GM23338 (cell line): ENCODE measurements around the gene RPS15. TPM values are rescaled to one million over a fixed set of nuclear protein-coding genes. Genes with fewer than 3 reads are reported as not detected.

Experiments
- CREB1 ChIP-seq: fragments of 250-450 bp; sonication (Bioruptor Pico); IDR thresholded peaks from 2 replicates; pipeline ENCODE4 v1.5.0; 2020; ENCODE audit warnings: low read depth, mild to moderate bottlenecking, moderate library complexity
- EZH2 ChIP-seq: fragments of 200-600 bp; sonication (generic); IDR thresholded peaks from one replicate; pipeline ENCODE4 v1.8.0; 2017; ENCODE audit warnings: antibody characterized with exemption, mild to moderate bottlenecking, low read depth; ENCODE audit not compliant: unreplicated experiment
- EZH2phosphoT487 ChIP-seq: fragments of 200-600 bp; sonication (generic); IDR thresholded peaks from one replicate; pipeline ENCODE4 v1.8.1; 2018; ENCODE audit warnings: antibody characterized with exemption; ENCODE audit not compliant: unreplicated experiment
- JUNB ChIP-seq: IDR thresholded peaks from one replicate; pipeline ENCODE4 v1.6.1; 2016; ENCODE audit warnings: antibody characterized with exemption; ENCODE audit not compliant: unreplicated experiment
- NANOG ChIP-seq: IDR thresholded peaks from 2 replicates; pipeline ENCODE4 v1.6.1; 2016; ENCODE audit warnings: antibody characterized with exemption, borderline replicate concordance
- STAT1 ChIP-seq: IDR thresholded peaks from one replicate; pipeline ENCODE4 v1.6.1; 2016; ENCODE audit warnings: antibody characterized with exemption; ENCODE audit not compliant: unreplicated experiment
- ZNF331 ChIP-seq: fragments of 250-450 bp; sonication (Bioruptor Pico); IDR thresholded peaks from 2 replicates; pipeline ENCODE4 v1.5.0; 2020; ENCODE audit warnings: low read depth, mild to moderate bottlenecking, moderate library complexity
- polyA plus RNA-seq: library from polyadenylated mRNA; unstranded; fragments of >200 nt; fragmentation: Nextera tagmentation; extraction: Ambion mirVana; gene quantifications from 2 replicates; pipeline ENCODE4 v1.2.1, GENCODE V29; 2016
- total RNA-seq: library from RNA; depleted of rRNA; stranded (reverse); fragments of >200 nt; shearing (Covaris generic); gene quantifications from 2 replicates; pipeline ENCODE4 v1.2.3, GENCODE V29; 2014
- TF ChIP-seq, protein P1 (sequence below): fragments of 250-450 bp; sonication (Bioruptor Pico); IDR thresholded peaks from 2 replicates; pipeline ENCODE4 v1.5.0; 2020; ENCODE audit warnings: mild to moderate bottlenecking, moderate library complexity
- TF ChIP-seq, protein P2 (sequence below), 2 experiments: fragments of 200-600 bp in 1 of 2; sonication (generic) in 1 of 2; conservative IDR thresholded peaks; 2 replicates each; pipeline versions ENCODE4 v1.5.1 to v1.6.1; 2016 to 2017; ENCODE audit warnings: antibody characterized with exemption in 2 of 2, low read depth in 2 of 2, mild to moderate bottlenecking in 2 of 2, moderate library complexity in 1 of 2
- TF ChIP-seq, protein P3 (sequence below): IDR thresholded peaks from 2 replicates; pipeline ENCODE4 v1.6.1; 2016; ENCODE audit warnings: antibody characterized with exemption

The RPS15 gene
- total and polyA plus RNA-seq, 2 experiments from 2014 or later, result 2,953 to 3,861 TPM

- TF ChIP-seq, protein P1, sequence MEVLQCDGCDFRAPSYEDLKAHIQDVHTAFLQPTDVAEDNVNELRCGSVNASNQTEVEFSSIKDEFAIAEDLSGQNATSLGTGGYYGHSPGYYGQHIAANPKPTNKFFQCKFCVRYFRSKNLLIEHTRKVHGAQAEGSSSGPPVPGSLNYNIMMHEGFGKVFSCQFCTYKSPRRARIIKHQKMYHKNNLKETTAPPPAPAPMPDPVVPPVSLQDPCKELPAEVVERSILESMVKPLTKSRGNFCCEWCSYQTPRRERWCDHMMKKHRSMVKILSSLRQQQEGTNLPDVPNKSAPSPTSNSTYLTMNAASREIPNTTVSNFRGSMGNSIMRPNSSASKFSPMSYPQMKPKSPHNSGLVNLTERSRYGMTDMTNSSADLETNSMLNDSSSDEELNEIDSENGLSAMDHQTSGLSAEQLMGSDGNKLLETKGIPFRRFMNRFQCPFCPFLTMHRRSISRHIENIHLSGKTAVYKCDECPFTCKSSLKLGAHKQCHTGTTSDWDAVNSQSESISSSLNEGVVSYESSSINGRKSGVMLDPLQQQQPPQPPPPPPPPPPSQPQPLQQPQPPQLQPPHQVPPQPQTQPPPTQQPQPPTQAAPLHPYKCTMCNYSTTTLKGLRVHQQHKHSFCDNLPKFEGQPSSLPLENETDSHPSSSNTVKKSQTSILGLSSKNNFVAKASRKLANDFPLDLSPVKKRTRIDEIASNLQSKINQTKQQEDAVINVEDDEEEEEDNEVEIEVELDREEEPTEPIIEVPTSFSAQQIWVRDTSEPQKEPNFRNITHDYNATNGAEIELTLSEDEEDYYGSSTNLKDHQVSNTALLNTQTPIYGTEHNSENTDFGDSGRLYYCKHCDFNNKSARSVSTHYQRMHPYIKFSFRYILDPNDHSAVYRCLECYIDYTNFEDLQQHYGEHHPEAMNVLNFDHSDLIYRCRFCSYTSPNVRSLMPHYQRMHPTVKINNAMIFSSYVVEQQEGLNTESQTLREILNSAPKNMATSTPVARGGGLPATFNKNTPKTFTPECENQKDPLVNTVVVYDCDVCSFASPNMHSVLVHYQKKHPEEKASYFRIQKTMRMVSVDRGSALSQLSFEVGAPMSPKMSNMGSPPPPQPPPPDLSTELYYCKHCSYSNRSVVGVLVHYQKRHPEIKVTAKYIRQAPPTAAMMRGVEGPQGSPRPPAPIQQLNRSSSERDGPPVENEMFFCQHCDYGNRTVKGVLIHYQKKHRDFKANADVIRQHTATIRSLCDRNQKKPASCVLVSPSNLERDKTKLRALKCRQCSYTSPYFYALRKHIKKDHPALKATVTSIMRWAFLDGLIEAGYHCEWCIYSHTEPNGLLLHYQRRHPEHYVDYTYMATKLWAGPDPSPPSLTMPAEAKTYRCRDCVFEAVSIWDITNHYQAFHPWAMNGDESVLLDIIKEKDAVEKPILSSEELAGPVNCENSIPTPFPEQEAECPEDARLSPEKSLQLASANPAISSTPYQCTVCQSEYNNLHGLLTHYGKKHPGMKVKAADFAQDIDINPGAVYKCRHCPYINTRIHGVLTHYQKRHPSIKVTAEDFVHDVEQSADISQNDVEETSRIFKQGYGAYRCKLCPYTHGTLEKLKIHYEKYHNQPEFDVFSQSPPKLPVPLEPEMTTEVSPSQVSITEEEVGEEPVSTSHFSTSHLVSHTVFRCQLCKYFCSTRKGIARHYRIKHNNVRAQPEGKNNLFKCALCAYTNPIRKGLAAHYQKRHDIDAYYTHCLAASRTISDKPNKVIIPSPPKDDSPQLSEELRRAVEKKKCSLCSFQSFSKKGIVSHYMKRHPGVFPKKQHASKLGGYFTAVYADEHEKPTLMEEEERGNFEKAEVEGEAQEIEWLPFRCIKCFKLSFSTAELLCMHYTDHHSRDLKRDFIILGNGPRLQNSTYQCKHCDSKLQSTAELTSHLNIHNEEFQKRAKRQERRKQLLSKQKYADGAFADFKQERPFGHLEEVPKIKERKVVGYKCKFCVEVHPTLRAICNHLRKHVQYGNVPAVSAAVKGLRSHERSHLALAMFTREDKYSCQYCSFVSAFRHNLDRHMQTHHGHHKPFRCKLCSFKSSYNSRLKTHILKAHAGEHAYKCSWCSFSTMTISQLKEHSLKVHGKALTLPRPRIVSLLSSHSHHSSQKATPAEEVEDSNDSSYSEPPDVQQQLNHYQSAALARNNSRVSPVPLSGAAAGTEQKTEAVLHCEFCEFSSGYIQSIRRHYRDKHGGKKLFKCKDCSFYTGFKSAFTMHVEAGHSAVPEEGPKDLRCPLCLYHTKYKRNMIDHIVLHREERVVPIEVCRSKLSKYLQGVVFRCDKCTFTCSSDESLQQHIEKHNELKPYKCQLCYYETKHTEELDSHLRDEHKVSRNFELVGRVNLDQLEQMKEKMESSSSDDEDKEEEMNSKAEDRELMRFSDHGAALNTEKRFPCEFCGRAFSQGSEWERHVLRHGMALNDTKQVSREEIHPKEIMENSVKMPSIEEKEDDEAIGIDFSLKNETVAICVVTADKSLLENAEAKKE (CRISPR knock-in tag), result no peak
- TF ChIP-seq ZNF331 (CRISPR knock-in tag) (no peak), JUNB (no peak), CREB1 (CRISPR knock-in tag) (no peak), STAT1 (no peak), NANOG (no peak), EZH2 (no peak), EZH2phosphoT487 (no peak)
- TF ChIP-seq, protein P2, sequence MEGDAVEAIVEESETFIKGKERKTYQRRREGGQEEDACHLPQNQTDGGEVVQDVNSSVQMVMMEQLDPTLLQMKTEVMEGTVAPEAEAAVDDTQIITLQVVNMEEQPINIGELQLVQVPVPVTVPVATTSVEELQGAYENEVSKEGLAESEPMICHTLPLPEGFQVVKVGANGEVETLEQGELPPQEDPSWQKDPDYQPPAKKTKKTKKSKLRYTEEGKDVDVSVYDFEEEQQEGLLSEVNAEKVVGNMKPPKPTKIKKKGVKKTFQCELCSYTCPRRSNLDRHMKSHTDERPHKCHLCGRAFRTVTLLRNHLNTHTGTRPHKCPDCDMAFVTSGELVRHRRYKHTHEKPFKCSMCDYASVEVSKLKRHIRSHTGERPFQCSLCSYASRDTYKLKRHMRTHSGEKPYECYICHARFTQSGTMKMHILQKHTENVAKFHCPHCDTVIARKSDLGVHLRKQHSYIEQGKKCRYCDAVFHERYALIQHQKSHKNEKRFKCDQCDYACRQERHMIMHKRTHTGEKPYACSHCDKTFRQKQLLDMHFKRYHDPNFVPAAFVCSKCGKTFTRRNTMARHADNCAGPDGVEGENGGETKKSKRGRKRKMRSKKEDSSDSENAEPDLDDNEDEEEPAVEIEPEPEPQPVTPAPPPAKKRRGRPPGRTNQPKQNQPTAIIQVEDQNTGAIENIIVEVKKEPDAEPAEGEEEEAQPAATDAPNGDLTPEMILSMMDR (conservative IDR thresholded peaks at IDR 0.05; ENCODE audit: low read depth in 2 of 2), result no peak
- TF ChIP-seq, protein P3, sequence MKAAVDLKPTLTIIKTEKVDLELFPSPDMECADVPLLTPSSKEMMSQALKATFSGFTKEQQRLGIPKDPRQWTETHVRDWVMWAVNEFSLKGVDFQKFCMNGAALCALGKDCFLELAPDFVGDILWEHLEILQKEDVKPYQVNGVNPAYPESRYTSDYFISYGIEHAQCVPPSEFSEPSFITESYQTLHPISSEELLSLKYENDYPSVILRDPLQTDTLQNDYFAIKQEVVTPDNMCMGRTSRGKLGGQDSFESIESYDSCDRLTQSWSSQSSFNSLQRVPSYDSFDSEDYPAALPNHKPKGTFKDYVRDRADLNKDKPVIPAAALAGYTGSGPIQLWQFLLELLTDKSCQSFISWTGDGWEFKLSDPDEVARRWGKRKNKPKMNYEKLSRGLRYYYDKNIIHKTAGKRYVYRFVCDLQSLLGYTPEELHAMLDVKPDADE, result no peak
Observed at GRCh38 chr19:1470305-1471009, 32.3 kb downstream of the RPS15 start (continued).
